HG03108 (cell line): ENCODE measurements around the gene MAP4K2.

Experiments
- ATAC-seq: cut with Tn5 transposase; IDR thresholded peaks from one replicate; pipeline ENCODE4 v1.9.1; 2021; ENCODE audit warnings: moderate library complexity; ENCODE audit not compliant: unreplicated experiment

The MAP4K2 gene

GRCh38 chr11:64757549-64758329, 45.3 kb downstream of the MAP4K2 start:
- no peak for ATAC-seq

GRCh38 chr11:64755681-64756361, 47.2 kb downstream of the MAP4K2 start:
- no peak for ATAC-seq

GRCh38 chr11:64754919-64755662, 47.9 kb downstream of the MAP4K2 start:
- ATAC-seq, result no peak

- ATAC-seq, result no peak
These were observed 48.7 kb downstream of the MAP4K2 start for GRCh38 chr11:64754124-64754918.

GRCh38 chr11:64753380-64754123, 49.5 kb downstream of the MAP4K2 start:
- ATAC-seq, result no peak

- ATAC-seq, result no peak
These were observed 50.0 kb downstream of the MAP4K2 start for GRCh38 chr11:64753019-64753379.

GRCh38 chr11:64752175-64752970, 50.6 kb downstream of the MAP4K2 start:
- ATAC-seq, result no peak

- ATAC-seq, result no peak
These were observed 51.4 kb downstream of the MAP4K2 start for GRCh38 chr11:64751580-64751979.

GRCh38 chr11:64751136-64751535, 51.9 kb downstream of the MAP4K2 start:
- no peak for ATAC-seq

GRCh38 chr11:64750361-64751054, 52.5 kb downstream of the MAP4K2 start:
- no peak for ATAC-seq

GRCh38 chr11:64747961-64748665, 54.9 kb downstream of the MAP4K2 start:
- ATAC-seq, result no peak

GRCh38 chr11:64746486-64746885, 56.5 kb downstream of the MAP4K2 start:
- no peak for ATAC-seq

GRCh38 chr11:64745521-64746328, 57.3 kb downstream of the MAP4K2 start:
- ATAC-seq, result no peak

GRCh38 chr11:64745189-64745520, 57.9 kb downstream of the MAP4K2 start:
- ATAC-seq, result no peak

GRCh38 chr11:64744544-64745188, 58.3 kb downstream of the MAP4K2 start:
- ATAC-seq, result no peak

- no peak for ATAC-seq
These were observed 59.1 kb downstream of the MAP4K2 start, which contains the start of gene RASGRP2 for GRCh38 chr11:64743591-64744543. Gene RASGRP2 (minus strand): TSS chr11:64744142. CDS start chr11:64742866, 1,276 bp downstream.
